Measurements from ENCODE around the gene TNRC6B.

DNA sequence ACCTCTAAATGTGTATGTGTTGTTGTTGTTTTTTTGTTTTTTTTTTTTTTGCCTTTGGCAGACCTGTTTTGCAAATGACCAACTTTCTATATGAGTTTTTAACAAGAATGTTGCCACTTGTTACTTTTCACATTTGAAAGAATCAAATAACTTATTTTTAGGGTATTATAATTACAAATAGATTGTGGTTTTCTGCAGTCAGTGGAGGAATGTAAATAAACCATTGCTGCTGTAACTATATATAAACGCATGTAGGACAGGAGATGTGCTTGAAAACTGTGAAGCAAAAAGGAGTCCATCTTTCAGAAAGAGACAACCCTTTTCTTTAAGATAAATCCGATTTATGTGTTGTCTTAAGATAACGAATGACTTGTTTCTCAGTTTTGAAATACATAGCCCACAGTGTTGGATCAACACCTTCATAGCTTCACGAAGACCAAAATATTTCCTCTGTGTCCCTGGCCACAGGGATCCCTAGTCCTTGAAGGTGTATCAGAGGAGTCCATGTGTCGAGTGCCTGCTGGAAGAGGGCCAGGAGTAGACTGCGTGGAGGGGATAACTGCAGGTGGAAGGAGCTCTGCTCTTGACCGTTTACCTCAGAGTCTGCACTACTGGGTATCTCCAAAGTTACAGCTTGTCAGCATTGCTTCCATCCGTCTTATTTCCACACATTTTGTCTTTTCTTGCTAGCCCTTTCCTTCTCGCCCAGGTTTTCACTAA is 24.7 kb downstream of the TNRC6B start:
- TF ChIP-seq, protein P1, sequence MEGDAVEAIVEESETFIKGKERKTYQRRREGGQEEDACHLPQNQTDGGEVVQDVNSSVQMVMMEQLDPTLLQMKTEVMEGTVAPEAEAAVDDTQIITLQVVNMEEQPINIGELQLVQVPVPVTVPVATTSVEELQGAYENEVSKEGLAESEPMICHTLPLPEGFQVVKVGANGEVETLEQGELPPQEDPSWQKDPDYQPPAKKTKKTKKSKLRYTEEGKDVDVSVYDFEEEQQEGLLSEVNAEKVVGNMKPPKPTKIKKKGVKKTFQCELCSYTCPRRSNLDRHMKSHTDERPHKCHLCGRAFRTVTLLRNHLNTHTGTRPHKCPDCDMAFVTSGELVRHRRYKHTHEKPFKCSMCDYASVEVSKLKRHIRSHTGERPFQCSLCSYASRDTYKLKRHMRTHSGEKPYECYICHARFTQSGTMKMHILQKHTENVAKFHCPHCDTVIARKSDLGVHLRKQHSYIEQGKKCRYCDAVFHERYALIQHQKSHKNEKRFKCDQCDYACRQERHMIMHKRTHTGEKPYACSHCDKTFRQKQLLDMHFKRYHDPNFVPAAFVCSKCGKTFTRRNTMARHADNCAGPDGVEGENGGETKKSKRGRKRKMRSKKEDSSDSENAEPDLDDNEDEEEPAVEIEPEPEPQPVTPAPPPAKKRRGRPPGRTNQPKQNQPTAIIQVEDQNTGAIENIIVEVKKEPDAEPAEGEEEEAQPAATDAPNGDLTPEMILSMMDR (IDR thresholded peaks at IDR 0.05; ENCODE audit: low read depth, low read length), result no peak
- TF ChIP-seq EZH2phosphoT487 (IDR thresholded peaks at IDR 0.05; ENCODE audit: low read depth), result no peak
